HK-2 (cell line): ENCODE measurements around the gene RBM33.

Source experiments
- DNase-seq: peaks from one replicate; pipeline ENCODE4 v3.0.0-alpha.2; 2018; ENCODE audit not compliant: unreplicated experiment

RBM33 gene

DNA sequence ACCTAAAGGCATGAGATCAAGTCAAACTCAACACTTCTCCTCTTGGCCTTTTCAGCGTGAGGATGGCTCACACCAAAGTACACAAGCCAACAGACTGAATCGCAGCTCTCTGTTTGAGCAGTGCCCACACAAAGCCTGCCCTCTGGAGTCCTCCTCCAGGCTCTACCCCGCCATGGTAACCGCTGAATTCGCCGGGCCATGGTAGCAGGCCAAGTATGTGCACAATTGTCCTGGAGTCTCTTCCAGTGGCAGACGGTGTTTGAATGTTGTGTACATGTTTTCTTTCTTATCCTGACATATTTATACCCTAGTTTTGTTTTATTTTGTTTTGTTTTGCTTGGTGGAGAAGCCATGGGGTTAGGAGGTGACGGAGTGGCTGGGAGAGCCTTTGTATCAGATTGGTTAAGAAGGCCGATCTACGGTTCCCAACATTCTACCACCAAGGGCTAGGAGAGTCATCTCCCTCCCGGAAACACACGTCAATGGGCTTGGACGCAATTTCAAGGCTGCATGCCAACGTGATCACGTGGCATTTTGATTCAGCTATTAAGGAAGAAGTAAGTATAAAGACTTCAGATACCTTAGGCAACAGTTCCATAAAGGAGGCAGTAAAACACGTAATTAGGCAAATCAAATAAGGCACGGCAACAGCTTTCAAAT lies 179.9 kb downstream of the RBM33 start:
- DNase-seq = no peak

DNA sequence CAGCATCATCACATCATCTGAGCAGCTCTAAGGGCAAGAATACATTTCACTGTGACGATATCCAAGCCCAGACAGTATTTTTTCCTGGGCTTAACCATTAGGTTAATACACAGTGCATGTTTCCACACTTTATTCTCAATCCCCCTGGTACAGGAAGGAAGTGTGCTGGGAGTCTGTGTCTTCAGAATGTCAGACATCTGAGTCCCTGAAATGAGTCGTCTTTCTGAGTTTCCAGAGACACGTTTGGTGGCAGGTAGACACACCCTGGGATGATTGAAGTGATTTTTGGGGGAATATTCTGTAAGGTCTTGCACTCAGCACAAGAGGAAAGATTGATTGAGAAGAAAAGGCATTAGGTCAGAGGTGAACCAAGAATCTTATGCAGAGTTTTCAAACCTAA lies 180.9 kb downstream of the RBM33 start:
- no peak for DNase-seq

DNA sequence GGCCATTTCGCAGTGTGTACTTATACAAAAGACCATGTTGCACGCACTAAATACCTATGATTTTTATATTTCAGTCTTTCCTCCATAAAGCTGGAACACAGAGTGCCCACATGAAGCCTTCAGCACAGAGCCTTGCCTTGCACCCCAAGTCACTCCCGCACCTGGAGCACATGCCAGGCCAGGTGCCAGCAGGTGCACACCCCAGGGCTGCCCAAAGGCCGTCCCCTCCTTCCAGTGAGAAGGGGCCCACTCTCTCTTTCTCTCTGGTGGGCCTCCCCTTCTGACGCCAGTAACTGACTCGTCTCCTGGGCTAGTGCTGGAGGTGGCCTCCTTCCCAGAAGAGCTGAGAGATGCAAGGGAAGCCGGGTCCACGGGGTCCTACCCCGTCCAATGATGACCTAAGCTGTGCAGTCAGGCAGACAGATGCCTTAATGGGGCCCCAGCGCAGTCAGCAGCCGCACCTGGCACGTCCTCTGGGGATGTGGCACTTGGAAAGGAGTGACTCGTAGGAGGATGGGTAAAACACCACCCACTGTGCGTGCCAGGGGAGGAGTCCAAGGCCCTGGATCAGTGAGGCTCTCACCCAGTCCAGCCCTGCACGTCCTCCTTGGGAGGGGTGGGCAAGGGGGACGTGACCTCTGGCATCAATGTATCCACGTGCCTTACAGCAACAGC lies 185.5 kb downstream of the RBM33 start:
- no peak for DNase-seq
